ENCODE data around the gene DEGS2.

DEGS2 gene

GRCh38 chr14:100118396-100119011 is 40.9 kb downstream of the DEGS2 start:
- no peak for ATAC-seq (replicated peaks; ENCODE audit: extremely low read depth, poor library complexity, severe bottlenecking)
- Mint-ChIP-seq H3K4me3 (no peak overlapping the region), H3K36me3 (ENCODE audit: insufficient read depth) (peaks cover 36% of the 10 kb centered on the region), H3K9me3 (no peaks in the 10 kb centered on the region), H3K27me3 (no peaks in the 10 kb centered on the region), H3K27ac (ENCODE audit: low read depth) (peak overlapping the region; percentile 51), H3K4me1 (peaks cover 58% of the 10 kb centered on the region)
- DNase-seq (ENCODE audit: low spot score in 2 of 2): no peak

GRCh38 chr14:100117633-100118395 is 41.6 kb downstream of the DEGS2 start:
- H3K4me3 Mint-ChIP-seq: no peak overlapping the region
- no peaks in the 10 kb centered on the region for H3K27me3 Mint-ChIP-seq
- no peak for ATAC-seq (replicated peaks; ENCODE audit: extremely low read depth, poor library complexity, severe bottlenecking)
- H3K4me1 Mint-ChIP-seq: peaks cover 60% of the 10 kb centered on the region
- peaks cover 36% of the 10 kb centered on the region for H3K36me3 Mint-ChIP-seq (ENCODE audit: insufficient read depth)
- H3K27ac Mint-ChIP-seq (ENCODE audit: low read depth): peak overlapping the region; percentile 29
- no peaks in the 10 kb centered on the region for H3K9me3 Mint-ChIP-seq
- no peak for DNase-seq (ENCODE audit: low spot score in 2 of 2)

- ATAC-seq (replicated peaks; ENCODE audit: extremely low read depth, poor library complexity, severe bottlenecking) (no peak), DNase-seq (ENCODE audit: low spot score in 2 of 2) (no peak)
- peaks cover 67% of the 10 kb centered on the region for H3K4me1 Mint-ChIP-seq
These were observed 42.4 kb downstream of the DEGS2 start for GRCh38 chr14:100117026-100117425.

GRCh38 chr14:100116134-100116533 is 43.3 kb downstream of the DEGS2 start:
- H3K4me1 Mint-ChIP-seq: peaks cover 68% of the 10 kb centered on the region
- no peaks in the 10 kb centered on the region for H3K9me3 Mint-ChIP-seq
- no peak overlapping the region for H3K4me3 Mint-ChIP-seq

More at GRCh38 chr14:100117026-100117425, 42.4 kb downstream of the DEGS2 start:
- Mint-ChIP-seq H3K9me3 (no peaks in the 10 kb centered on the region), H3K27me3 (no peaks in the 10 kb centered on the region), H3K27ac (ENCODE audit: low read depth) (peak overlapping the region; percentile 72), H3K36me3 (ENCODE audit: insufficient read depth) (peaks cover 34% of the 10 kb centered on the region), H3K4me3 (no peak overlapping the region)

GRCh38 chr14:100115726-100116125 is 43.7 kb downstream of the DEGS2 start:
- Mint-ChIP-seq H3K9me3 (no peaks in the 10 kb centered on the region), H3K4me1 (peaks cover 68% of the 10 kb centered on the region), H3K36me3 (ENCODE audit: insufficient read depth) (peaks cover 35% of the 10 kb centered on the region), H3K27ac (ENCODE audit: low read depth) (no peak overlapping the region), H3K4me3 (no peak overlapping the region), H3K27me3 (no peaks in the 10 kb centered on the region)
- ATAC-seq (replicated peaks; ENCODE audit: extremely low read depth, poor library complexity, severe bottlenecking) (no peak), DNase-seq (ENCODE audit: low spot score in 2 of 2) (no peak)

More at GRCh38 chr14:100116134-100116533, 43.3 kb downstream of the DEGS2 start:
- ATAC-seq (replicated peaks; ENCODE audit: extremely low read depth, poor library complexity, severe bottlenecking) (no peak), DNase-seq (ENCODE audit: low spot score in 2 of 2) (no peak)
- H3K36me3 Mint-ChIP-seq (ENCODE audit: insufficient read depth): peaks cover 32% of the 10 kb centered on the region
- H3K27me3 Mint-ChIP-seq: no peaks in the 10 kb centered on the region
- H3K27ac Mint-ChIP-seq (ENCODE audit: low read depth): peak overlapping the region; percentile 72

GRCh38 chr14:100115236-100115635 is 44.2 kb downstream of the DEGS2 start:
- H3K36me3 Mint-ChIP-seq (ENCODE audit: insufficient read depth): peaks cover 39% of the 10 kb centered on the region
- no peaks in the 10 kb centered on the region for H3K9me3 Mint-ChIP-seq
- peak overlapping the region; percentile 55 for H3K27ac Mint-ChIP-seq (ENCODE audit: low read depth)
- H3K4me3 Mint-ChIP-seq: no peak overlapping the region
- no peak for ATAC-seq (replicated peaks; ENCODE audit: extremely low read depth, poor library complexity, severe bottlenecking)
- H3K4me1 Mint-ChIP-seq: peaks cover 64% of the 10 kb centered on the region
- no peak for DNase-seq (ENCODE audit: low spot score in 2 of 2)
- no peaks in the 10 kb centered on the region for H3K27me3 Mint-ChIP-seq

GRCh38 chr14:100114109-100114765 is 45.2 kb downstream of the DEGS2 start:
- H3K27me3 Mint-ChIP-seq: no peaks in the 10 kb centered on the region
- no peak overlapping the region for H3K4me3 Mint-ChIP-seq
- no peak for ATAC-seq (replicated peaks; ENCODE audit: extremely low read depth, poor library complexity, severe bottlenecking)
- H3K9me3 Mint-ChIP-seq: no peaks in the 10 kb centered on the region
- H3K36me3 Mint-ChIP-seq (ENCODE audit: insufficient read depth): peaks cover 39% of the 10 kb centered on the region
- H3K4me1 Mint-ChIP-seq: peaks cover 62% of the 10 kb centered on the region
- H3K27ac Mint-ChIP-seq (ENCODE audit: low read depth): peak overlapping the region; percentile 93
- DNase-seq (ENCODE audit: low spot score in 2 of 2): no peak

- ATAC-seq (replicated peaks; ENCODE audit: extremely low read depth, poor library complexity, severe bottlenecking): no peak
- peaks cover 63% of the 10 kb centered on the region for H3K4me1 Mint-ChIP-seq
- no peaks in the 10 kb centered on the region for H3K27me3 Mint-ChIP-seq
- peaks cover 42% of the 10 kb centered on the region for H3K36me3 Mint-ChIP-seq (ENCODE audit: insufficient read depth)
- no peaks in the 10 kb centered on the region for H3K9me3 Mint-ChIP-seq
- peak overlapping the region; percentile 3 for H3K4me3 Mint-ChIP-seq
- H3K27ac Mint-ChIP-seq (ENCODE audit: low read depth): peak overlapping the region; percentile 93
- DNase-seq (ENCODE audit: low spot score in 2 of 2): no peak
These were observed 47.3 kb downstream of the DEGS2 start for GRCh38 chr14:100111931-100112704.

- no peaks in the 10 kb centered on the region for H3K27me3 Mint-ChIP-seq
- H3K27ac Mint-ChIP-seq (ENCODE audit: low read depth): no peak overlapping the region
- DNase-seq (ENCODE audit: low spot score in 2 of 2) (no peak), ATAC-seq (replicated peaks; ENCODE audit: extremely low read depth, poor library complexity, severe bottlenecking) (no peak)
- H3K4me3 Mint-ChIP-seq: no peak overlapping the region
- peaks cover 47% of the 10 kb centered on the region for H3K36me3 Mint-ChIP-seq (ENCODE audit: insufficient read depth)
- H3K4me1 Mint-ChIP-seq: peaks cover 67% of the 10 kb centered on the region
- H3K9me3 Mint-ChIP-seq: no peaks in the 10 kb centered on the region
These were observed 48.6 kb downstream of the DEGS2 start for GRCh38 chr14:100110816-100111215.

- peaks cover 54% of the 10 kb centered on the region for H3K36me3 Mint-ChIP-seq (ENCODE audit: insufficient read depth)
These were observed 49.9 kb downstream of the DEGS2 start for GRCh38 chr14:100109594-100109955.

GRCh38 chr14:100108840-100109593 is 50.4 kb downstream of the DEGS2 start:
- H3K4me3 Mint-ChIP-seq: no peak overlapping the region
- ATAC-seq (replicated peaks; ENCODE audit: extremely low read depth, poor library complexity, severe bottlenecking) (no peak), DNase-seq (ENCODE audit: low spot score in 2 of 2) (no peak)
- H3K9me3 Mint-ChIP-seq: no peaks in the 10 kb centered on the region
- peaks cover 79% of the 10 kb centered on the region for H3K4me1 Mint-ChIP-seq
- H3K27me3 Mint-ChIP-seq: no peaks in the 10 kb centered on the region
- peak overlapping the region; percentile 88 for H3K27ac Mint-ChIP-seq (ENCODE audit: low read depth)
- H3K36me3 Mint-ChIP-seq (ENCODE audit: insufficient read depth): peaks cover 60% of the 10 kb centered on the region

More at GRCh38 chr14:100109594-100109955, 49.9 kb downstream of the DEGS2 start:
- Mint-ChIP-seq H3K9me3 (no peaks in the 10 kb centered on the region), H3K27ac (ENCODE audit: low read depth) (peak overlapping the region; percentile 88), H3K4me1 (peaks cover 73% of the 10 kb centered on the region), H3K4me3 (no peak overlapping the region), H3K27me3 (no peaks in the 10 kb centered on the region)
- DNase-seq (ENCODE audit: low spot score in 2 of 2) (no peak), ATAC-seq (replicated peaks; ENCODE audit: extremely low read depth, poor library complexity, severe bottlenecking) (no peak)
